ENCODE results near the gene PKD1. TPM values are rescaled to one million over a fixed set of nuclear protein-coding genes. Genes with fewer than 3 reads are reported as not detected.

Gene PKD1
- total RNA-seq, 1 experiment from 2014 or later: 137 TPM

GRCh38 chr16:2085669-2086068 is 50.0 kb downstream of the PKD1 start:
- DNase-seq (ENCODE audit: low read depth, low spot score) (no peak), ATAC-seq (0 out of 2 replicates have a peak, but pooled peaks have one; percentile 18)
- BruUV-seq (replicated peaks): no TSS peak
- Histone ChIP-seq H3K4me3 (replicated peaks in 1 of 2; ENCODE audit: low read depth in 1 of 2, low read length in 2 of 2) (no peak overlapping the region), H4K20me1 (ENCODE audit: insufficient read depth) (no peaks in the 10 kb centered on the region), H3K27me3 (ENCODE audit: insufficient read depth, low read length) (no peaks in the 10 kb centered on the region), H2AFZ (ENCODE audit: low read depth, low read length, poor library complexity, severe bottlenecking) (no peak overlapping the region), H3K9me2 (ENCODE audit: insufficient read depth) (no peaks in the 10 kb centered on the region), H3K79me2 (ENCODE audit: insufficient read depth, low read length) (no peaks in the 10 kb centered on the region), H3K27ac (ENCODE audit: low read depth, low read length) (no peak overlapping the region; the same call in 1 of the 2 replicates), H3K4me1 (ENCODE audit: control insufficient read depth in 1 of 2, insufficient read depth in 2 of 2, low read length in 2 of 2) (peaks cover 4 to 8% of the 10 kb centered on the region in 2 experiments), H3K9ac (ENCODE audit: low read length) (no peak overlapping the region), H3K4me2 (ENCODE audit: low read length) (no peak overlapping the region), H3K9me3 (ENCODE audit: control insufficient read depth in 1 of 2, insufficient read depth in 1 of 2, low read depth in 1 of 2, low read length in 2 of 2) (no peaks in the 10 kb centered on the region), H3K36me3 (ENCODE audit: control insufficient read depth in 1 of 2, insufficient read depth in 2 of 2, low read length in 2 of 2) (peaks cover 5 to 13% of the 10 kb centered on the region in 2 experiments; a peak in 2 of 4 replicates)
- intact Hi-C loops (cut with micrococcal nuclease): no loop called here
- ChIA-PET RAD21 (ENCODE audit: low non-redundant PET in 1 of 2, low total read pairs in 2 of 2, uncharacterized antibody in 2 of 2, unreplicated experiment in 2 of 2) (no interaction called here), POLR2A (no interaction called here), CTCF (no interaction called here)
- TF ChIP-seq SIN3A (IDR thresholded peaks at IDR 0.05; ENCODE audit: low read depth) (no peak), ZBTB33 (IDR thresholded peaks at IDR 0.05; ENCODE audit: extremely low read depth, insufficient replicate concordance, low read length) (no peak), EGR1 (IDR thresholded peaks at IDR 0.05; ENCODE audit: low read depth) (no peak), POLR2A (IDR thresholded peaks at IDR 0.05; ENCODE audit: borderline replicate concordance, extremely low read depth, insufficient read depth, insufficient read length) (no peak), ZNF274 (IDR thresholded peaks at IDR 0.05; ENCODE audit: low read depth, low read length) (no peak), SP1 (IDR thresholded peaks at IDR 0.05; ENCODE audit: low read depth) (no peak), ELF1 (IDR thresholded peaks at IDR 0.05; ENCODE audit: borderline replicate concordance, low read depth) (no peak), POLR2AphosphoS5 (IDR thresholded peaks at IDR 0.05; ENCODE audit: low read depth, low read length) (no peak), YY1 (IDR thresholded peaks at IDR 0.05; ENCODE audit: extremely low read depth, insufficient replicate concordance, low read depth, low read length) (no peak), SRF (IDR thresholded peaks at IDR 0.05; ENCODE audit: low read depth) (no peak), REST (IDR thresholded peaks at IDR 0.05; ENCODE audit: low read depth) (no peak), FOSL1 (IDR thresholded peaks at IDR 0.05; ENCODE audit: low read depth) (no peak), EZH2phosphoT487 (IDR thresholded peaks at IDR 0.05; ENCODE audit: borderline replicate concordance) (no peak), JUND (IDR thresholded peaks at IDR 0.05) (no peak), CBX3 (IDR thresholded peaks at IDR 0.05; ENCODE audit: low read depth) (no peak), ZFX (IDR thresholded peaks at IDR 0.05) (no peak)
- TF ChIP-seq, protein P1, sequence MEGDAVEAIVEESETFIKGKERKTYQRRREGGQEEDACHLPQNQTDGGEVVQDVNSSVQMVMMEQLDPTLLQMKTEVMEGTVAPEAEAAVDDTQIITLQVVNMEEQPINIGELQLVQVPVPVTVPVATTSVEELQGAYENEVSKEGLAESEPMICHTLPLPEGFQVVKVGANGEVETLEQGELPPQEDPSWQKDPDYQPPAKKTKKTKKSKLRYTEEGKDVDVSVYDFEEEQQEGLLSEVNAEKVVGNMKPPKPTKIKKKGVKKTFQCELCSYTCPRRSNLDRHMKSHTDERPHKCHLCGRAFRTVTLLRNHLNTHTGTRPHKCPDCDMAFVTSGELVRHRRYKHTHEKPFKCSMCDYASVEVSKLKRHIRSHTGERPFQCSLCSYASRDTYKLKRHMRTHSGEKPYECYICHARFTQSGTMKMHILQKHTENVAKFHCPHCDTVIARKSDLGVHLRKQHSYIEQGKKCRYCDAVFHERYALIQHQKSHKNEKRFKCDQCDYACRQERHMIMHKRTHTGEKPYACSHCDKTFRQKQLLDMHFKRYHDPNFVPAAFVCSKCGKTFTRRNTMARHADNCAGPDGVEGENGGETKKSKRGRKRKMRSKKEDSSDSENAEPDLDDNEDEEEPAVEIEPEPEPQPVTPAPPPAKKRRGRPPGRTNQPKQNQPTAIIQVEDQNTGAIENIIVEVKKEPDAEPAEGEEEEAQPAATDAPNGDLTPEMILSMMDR (IDR thresholded peaks at IDR 0.05 in 2 of 3, conservative IDR thresholded peaks at IDR 0.05 in 1 of 3; ENCODE audit: borderline replicate concordance in 1 of 3, insufficient read depth in 1 of 3, low read depth in 2 of 3, low read length in 2 of 3): no peak
- TF ChIP-seq, protein P2, sequence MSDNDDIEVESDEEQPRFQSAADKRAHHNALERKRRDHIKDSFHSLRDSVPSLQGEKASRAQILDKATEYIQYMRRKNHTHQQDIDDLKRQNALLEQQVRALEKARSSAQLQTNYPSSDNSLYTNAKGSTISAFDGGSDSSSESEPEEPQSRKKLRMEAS (IDR thresholded peaks at IDR 0.05): no peak
- TF ChIP-seq, protein P3, sequence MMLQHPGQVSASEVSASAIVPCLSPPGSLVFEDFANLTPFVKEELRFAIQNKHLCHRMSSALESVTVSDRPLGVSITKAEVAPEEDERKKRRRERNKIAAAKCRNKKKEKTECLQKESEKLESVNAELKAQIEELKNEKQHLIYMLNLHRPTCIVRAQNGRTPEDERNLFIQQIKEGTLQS (IDR thresholded peaks at IDR 0.05): no peak

All from HCT116 (cell line).